Measurements from ENCODE around the gene KDM2B.

Gene KDM2B

DNA sequence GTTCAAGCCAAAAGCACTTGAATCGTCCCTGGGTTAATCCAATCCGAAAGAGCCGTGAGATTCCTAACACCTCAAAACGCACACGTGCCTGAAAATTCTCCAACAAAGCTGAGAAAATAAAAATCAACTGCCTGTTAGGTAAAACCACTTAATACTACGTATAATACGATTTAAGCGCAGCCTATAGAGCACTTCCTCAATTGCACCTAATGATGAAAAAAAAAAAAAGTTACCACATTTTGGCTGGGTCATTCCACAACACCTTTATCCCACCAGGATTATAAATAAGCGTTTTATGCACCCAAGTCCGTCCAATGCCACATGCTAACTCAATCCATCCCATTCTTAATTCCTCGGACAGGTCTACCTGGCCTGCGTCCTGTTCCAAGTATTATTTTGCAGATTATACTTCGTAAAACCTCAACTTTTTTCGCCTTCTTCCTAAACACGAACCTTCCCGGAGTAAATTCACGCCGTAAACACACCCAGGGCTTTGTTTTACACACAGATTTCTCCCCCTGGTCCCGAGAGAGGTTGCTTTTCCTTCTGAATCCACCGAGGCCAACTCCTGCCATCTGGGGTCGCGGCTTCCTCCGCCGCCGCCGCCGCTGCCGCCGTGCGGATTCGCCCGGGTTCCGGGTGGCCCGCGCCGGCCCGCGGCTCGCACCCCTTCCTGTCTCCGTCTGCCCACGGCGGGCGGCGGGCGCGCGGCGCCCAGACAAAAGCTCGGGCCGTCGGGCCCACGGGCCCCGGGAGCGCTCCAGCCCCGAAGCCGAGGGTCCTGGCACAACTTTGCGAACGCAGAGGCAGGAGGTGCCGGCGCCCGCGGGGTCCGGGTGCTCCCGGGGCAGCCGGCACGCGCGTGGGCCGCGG is 114.7 kb downstream of the KDM2B start:
- DNase-seq (ENCODE audit: low read depth in 2 of 2, low spot score in 1 of 2) = no peak

DNA sequence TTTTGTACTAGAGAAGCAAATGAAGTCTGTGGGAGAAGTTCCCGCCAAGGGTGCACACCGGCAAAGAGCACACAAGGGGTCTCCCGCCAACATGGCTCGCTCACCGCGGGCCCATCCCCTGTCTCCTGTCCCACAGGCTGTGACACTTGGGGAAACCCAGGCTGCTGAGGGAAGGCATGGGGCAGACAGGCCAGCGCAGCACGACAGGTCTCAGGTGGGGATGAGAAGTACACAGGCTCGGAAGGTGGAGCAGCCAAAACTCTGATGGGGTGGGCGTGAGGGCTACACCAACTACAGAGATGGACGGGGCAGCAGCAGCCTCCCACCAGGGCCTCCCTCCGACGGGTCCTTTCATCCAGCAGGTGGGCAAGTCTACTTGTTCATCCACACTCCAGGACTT is 116.5 kb downstream of the KDM2B start:
- no peak for DNase-seq (ENCODE audit: low read depth in 2 of 2, low spot score in 1 of 2)

DNA sequence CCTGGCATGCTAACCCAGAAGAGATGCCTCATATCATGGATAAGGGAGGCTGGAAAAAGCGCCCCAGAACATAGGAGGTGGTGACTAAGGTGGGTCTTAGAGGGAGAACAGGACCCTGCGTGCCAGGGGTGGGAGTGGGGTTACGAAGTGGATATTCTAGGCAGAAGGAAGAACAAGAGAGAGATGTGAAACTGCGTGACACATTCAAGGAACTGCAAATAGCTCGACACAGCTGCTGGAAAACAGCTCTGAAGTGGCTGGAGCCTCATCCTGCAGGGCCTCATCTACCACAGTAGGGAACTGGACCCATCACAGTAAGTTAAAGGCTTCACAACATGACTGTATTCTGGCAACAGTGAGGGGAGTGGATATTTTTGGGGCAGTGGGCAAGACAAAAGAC is 119.8 kb downstream of the KDM2B start:
- no peak for DNase-seq (ENCODE audit: low read depth in 2 of 2, low spot score in 1 of 2)

DNA sequence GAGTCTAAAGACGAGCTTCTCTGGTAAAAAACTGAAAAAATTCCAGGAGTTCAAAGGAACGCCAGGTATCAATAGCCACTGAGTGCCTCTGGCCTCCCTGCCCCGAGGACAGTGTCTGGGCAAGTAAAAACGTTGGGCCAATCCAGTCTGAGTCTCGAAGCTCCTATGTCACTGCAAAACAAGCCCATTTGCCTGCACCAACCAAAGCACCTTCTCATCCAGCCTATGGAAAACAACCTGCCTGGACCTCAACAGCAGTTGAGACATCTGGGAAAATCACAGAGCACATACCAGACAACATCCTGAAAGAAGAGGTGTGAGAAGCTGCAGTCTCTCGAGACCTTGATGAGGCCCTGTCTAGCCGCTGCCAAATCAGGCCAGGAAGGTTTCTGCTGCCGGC is 124.3 kb downstream of the KDM2B start:
- DNase-seq (ENCODE audit: low read depth in 2 of 2, low spot score in 1 of 2) = no peak

- no peak for DNase-seq (ENCODE audit: low read depth in 2 of 2, low spot score in 1 of 2)
These were observed 124.9 kb downstream of the KDM2B start for GRCh38 chr12:121455766-121456420.

GRCh38 chr12:121454921-121455320 is 125.9 kb downstream of the KDM2B start:
- DNase-seq (ENCODE audit: low read depth in 2 of 2, low spot score in 1 of 2) = no peak

- DNase-seq (ENCODE audit: low read depth in 2 of 2, low spot score in 1 of 2) = no peak
These were observed 127.2 kb downstream of the KDM2B start for GRCh38 chr12:121453629-121454028.

DNA sequence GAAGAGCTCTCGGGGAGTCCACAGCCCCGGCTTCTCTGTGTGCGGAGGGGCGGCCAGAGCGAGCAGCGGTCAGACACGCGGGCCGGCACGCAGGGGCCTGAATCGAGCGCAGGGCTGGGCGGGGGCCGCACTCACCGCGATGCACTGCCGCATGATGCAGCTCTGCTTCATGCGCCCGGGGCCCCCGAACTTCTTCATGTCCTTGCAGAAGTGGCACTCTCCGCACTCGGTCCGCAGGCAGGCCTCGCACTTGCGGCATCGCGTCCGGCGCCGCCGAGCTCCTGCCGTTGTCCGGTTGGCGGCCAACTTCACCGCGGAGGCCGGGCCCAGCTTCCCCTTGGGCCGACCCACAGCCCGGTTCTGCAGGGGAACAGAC is 127.8 kb downstream of the KDM2B start:
- DNase-seq (ENCODE audit: low read depth in 2 of 2, low spot score in 1 of 2) = no peak

DNA sequence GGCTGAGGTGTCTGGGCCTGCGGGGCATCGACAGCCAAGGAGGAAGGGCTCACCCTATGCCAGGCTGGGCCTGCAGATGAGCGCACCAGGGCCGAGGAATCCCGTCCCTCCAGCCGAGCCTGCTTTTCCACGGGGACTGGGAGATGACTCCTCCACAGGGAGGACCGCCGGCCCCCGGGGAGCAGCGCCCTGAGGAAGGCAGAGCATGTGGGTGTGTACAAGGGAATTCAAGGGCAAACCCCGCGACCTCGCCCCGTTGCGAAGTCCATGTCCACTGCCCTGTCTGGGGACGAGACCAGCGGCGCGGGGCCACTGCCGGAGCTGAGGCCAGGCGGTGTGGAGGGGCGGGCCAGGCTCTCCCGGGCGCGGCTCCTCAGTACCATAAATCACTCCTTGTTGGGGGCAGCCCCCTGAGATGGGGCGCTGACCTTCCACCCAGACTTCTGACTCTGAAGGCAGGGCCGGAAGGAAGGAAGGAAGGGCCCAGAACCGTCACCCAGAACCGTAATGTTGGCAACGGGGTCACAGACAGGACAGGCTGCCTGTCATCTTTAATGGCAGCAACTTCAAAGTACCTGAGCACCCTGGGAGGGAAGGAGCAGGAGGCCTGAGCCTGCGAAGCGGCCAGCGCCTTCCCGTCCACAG is 128.4 kb downstream of the KDM2B start:
- DNase-seq (ENCODE audit: low read depth in 2 of 2, low spot score in 1 of 2) = no peak

DNA sequence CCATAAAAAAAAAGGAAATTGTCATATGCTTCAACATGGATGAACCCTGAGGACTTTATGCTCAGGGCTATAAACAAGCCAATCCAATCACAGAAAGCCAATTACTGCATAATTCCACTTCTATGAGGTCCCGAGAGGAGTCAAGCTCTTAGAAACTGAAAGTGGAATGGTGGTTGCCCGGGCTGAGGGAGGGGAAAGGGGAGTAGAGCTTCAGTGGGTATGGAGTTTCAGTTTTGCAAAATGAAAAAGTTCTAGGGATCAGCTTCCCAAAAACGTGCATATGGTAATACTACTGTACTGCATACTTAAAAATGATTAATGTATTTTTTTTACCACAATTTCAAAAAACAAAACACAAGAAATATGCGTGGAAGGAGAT is 128.9 kb downstream of the KDM2B start:
- DNase-seq (ENCODE audit: low read depth in 2 of 2, low spot score in 1 of 2) = no peak

DNA sequence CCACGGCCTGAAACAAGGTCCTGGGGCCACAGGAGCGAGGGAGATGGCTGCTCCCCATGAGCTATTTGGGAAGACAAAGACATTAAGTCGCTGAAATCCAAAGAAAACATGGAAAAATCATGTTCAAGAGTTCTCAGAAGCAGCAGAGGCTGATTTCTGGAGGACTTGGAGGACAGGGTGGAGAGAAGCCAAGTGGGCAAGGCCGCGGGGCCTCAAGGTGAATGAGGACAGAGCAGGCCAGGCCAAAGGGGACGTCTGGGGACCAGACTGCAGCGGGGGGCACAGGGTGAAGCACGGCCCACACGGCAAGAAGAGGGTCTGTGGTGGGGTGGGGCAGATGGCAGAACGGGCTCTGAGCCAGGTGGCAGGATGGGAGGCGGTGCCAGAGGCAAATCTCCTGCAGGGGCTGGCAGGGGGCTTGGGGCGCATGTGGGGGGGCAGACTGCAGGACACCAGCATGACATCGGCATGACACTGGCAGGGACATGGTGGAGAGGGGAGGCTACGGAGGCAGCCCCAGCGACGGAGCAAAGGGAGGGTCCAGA is 132.0 kb downstream of the KDM2B start:
- DNase-seq (ENCODE audit: low read depth in 2 of 2, low spot score in 1 of 2) = no peak

- DNase-seq (ENCODE audit: low read depth in 2 of 2, low spot score in 1 of 2) = no peak
These were observed 134.1 kb downstream of the KDM2B start for GRCh38 chr12:121446750-121447149.

- DNase-seq (ENCODE audit: low read depth in 2 of 2, low spot score in 1 of 2) = no peak
These were observed 136.0 kb downstream of the KDM2B start for GRCh38 chr12:121444842-121445202.

DNA sequence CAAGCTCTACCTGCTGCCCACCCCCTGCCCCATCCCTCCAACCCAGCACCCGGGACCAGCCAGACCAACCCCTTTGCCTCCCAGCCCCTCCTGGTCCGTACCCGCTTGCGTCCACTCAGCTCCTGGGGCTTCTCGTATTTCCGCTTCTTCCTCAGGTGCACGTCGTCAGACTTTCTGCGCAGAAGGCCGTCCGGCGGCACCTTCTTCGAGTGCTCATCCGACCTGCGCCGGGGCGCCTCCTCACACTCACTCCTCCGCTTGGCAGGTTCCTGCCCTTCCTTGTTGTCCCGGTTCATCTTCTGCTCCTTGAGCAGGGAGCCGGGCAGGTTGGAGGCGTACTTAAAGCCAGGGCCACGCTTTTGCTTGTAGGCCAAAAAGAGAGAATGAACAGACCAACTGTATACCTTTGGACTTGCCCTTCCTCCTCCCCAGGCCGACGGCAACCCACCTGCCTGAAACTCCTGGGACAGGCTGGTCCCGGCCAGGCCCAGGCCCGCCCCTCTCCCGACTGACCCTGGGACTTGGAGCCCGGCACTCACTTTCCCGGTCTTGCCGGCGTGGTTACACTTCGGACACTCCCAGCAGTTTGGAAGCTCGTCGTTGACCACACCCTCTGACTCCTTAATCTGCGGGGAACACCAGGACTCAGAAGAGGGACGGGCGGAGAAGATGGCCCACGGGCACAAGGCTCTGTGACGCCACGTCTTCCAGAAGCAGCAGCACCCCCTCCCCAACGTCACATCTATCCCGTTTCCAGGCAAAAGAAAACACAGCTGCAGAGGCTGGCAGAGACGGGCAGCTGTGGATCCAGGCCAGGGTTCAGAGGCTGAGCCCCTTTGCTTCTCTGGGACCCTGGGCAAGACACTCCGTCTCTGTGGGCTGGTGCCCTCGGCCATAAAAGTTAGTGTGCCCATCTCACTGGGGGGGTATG is 136.6 kb downstream of the KDM2B start:
- DNase-seq (ENCODE audit: low read depth in 2 of 2, low spot score in 1 of 2) = no peak

DNA sequence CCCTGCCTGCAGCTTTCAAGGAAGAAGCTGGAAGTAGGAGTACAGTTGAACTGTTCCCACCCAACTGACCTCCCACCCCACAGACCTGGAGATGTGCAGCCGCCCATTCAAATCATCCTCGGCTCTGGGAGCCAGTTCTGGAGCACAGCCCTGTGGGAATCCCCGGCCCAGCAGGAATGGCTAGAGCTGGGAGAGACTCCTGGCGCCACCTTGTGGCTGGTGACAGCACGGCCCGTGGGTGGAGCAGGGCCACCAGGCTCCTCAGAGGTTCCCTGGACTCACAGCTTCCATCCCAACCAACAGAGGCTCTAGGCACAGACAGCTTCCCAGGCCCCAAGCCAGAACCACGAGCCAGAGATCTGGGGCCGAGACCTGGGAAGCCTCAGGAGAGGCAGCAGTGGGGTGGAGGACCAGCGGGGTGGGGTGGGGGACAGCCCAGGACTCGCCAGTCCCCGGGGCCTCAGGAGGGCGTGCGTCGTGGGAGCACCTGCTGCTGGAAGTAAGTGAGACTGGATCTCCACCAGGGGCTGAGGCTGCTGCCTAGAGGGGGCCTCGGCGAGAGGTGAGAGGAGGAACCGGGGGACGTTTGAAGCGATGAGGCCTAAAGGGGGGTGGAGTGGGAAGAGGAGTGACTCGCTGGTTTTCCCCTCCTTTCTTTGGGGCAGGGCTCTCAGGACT is 137.5 kb downstream of the KDM2B start:
- peak in 1 of 2 donors; percentile 26 for DNase-seq (ENCODE audit: low read depth in 2 of 2, low spot score in 1 of 2)

GRCh38 chr12:121442028-121442948 is 138.5 kb downstream of the KDM2B start:
- no peak for DNase-seq (ENCODE audit: low read depth in 2 of 2, low spot score in 1 of 2)

GRCh38 chr12:121441555-121441954 is 139.3 kb downstream of the KDM2B start:
- DNase-seq (ENCODE audit: low read depth in 2 of 2, low spot score in 1 of 2) = no peak

GRCh38 chr12:121440768-121441167 is 140.1 kb downstream of the KDM2B start:
- DNase-seq (ENCODE audit: low read depth in 2 of 2, low spot score in 1 of 2) = no peak

- no peak for DNase-seq (ENCODE audit: low read depth in 2 of 2, low spot score in 1 of 2)
These were observed 141.1 kb downstream of the KDM2B start for GRCh38 chr12:121439715-121440114.

Measured in stimulated activated CD8-positive, alpha-beta memory T cell treated with anti-CD3 and anti-CD28 coated beads, Interleukin-4, amount 100 ng/mL, for 4 hours (primary cell).